ENCODE measurements around the gene TNFRSF18. TPM values are rescaled to one million over a fixed set of nuclear protein-coding genes. Genes with fewer than 3 reads are reported as not detected.
A peak's percentile ranks its signal among the peaks of the same experiment; 100 is the strongest.

Gene TNFRSF18
- total RNA-seq, 1 experiment from 2014 or later, result not detected

- no peak overlapping the region; the same call in 1 of the 2 replicates for H3K4me3 ChIP-seq
Observed at GRCh38 chr1:1232796-1233566, 26.6 kb upstream of the TNFRSF18 start.

GRCh38 chr1:1232208-1232795, 25.9 kb upstream of the TNFRSF18 start, which contains the start of gene B3GALT6:
TSS of gene B3GALT6 (plus strand) at chr1:1232237. CDS start at chr1:1232279, 42 bp downstream.
- Histone ChIP-seq H3K4me3 (peak within 1 kb of the TSS; percentile 83), H3K27me3 (no peaks in the 10 kb centered on the region), H3K36me3 (peaks cover 45% of the 10 kb centered on the region), H3K9me3 (no peaks in the 10 kb centered on the region)
- no peak for DNase-seq

More at GRCh38 chr1:1232796-1233566, 26.6 kb upstream of the TNFRSF18 start:
- peaks cover 39% of the 10 kb centered on the region for H3K36me3 ChIP-seq
- no peaks in the 10 kb centered on the region for H3K27me3 ChIP-seq
- H3K9me3 ChIP-seq, result no peaks in the 10 kb centered on the region
- no peak for DNase-seq

GRCh38 chr1:1231400-1232207, 25.2 kb upstream of the TNFRSF18 start, which contains the start of gene SDF4:
TSS of gene SDF4 (minus strand) at chr1:1232001. CDS start at chr1:1228772, 3,229 bp downstream.
- peak within 1 kb of the TSS; percentile 83 for H3K4me3 ChIP-seq
- H3K27me3 ChIP-seq, result no peaks in the 10 kb centered on the region
- peak; percentile 94 for DNase-seq
- H3K9me3 ChIP-seq, result no peaks in the 10 kb centered on the region
- peaks cover 45% of the 10 kb centered on the region for H3K36me3 ChIP-seq

GRCh38 chr1:1230656-1231399, 24.4 kb upstream of the TNFRSF18 start:
- peak overlapping the region; percentile 83 for H3K4me3 ChIP-seq
- H3K36me3 ChIP-seq, result peaks cover 45% of the 10 kb centered on the region
- DNase-seq, result peak; percentile 60
- no peaks in the 10 kb centered on the region for H3K9me3 ChIP-seq
- no peaks in the 10 kb centered on the region for H3K27me3 ChIP-seq

- Histone ChIP-seq H3K36me3 (peaks cover 45% of the 10 kb centered on the region), H3K27me3 (no peaks in the 10 kb centered on the region), H3K4me3 (no peak overlapping the region), H3K9me3 (no peaks in the 10 kb centered on the region)
- no peak for DNase-seq
Observed at GRCh38 chr1:1229770-1230169, 23.4 kb upstream of the TNFRSF18 start.

- H3K9me3 ChIP-seq, result no peaks in the 10 kb centered on the region
- peaks cover 35% of the 10 kb centered on the region for H3K36me3 ChIP-seq
- no peak for DNase-seq
- no peak overlapping the region for H3K4me3 ChIP-seq
- no peaks in the 10 kb centered on the region for H3K27me3 ChIP-seq
Observed at GRCh38 chr1:1228596-1229321, 22.4 kb upstream of the TNFRSF18 start.

GRCh38 chr1:1228187-1228586, 21.8 kb upstream of the TNFRSF18 start:
- Histone ChIP-seq H3K4me3 (no peak overlapping the region), H3K36me3 (peaks cover 33% of the 10 kb centered on the region), H3K9me3 (no peaks in the 10 kb centered on the region), H3K27me3 (no peaks in the 10 kb centered on the region)
- no peak for DNase-seq

GRCh38 chr1:1227386-1227785, 21.0 kb upstream of the TNFRSF18 start:
- peaks cover 39% of the 10 kb centered on the region for H3K36me3 ChIP-seq
- H3K9me3 ChIP-seq, result no peaks in the 10 kb centered on the region
- H3K27me3 ChIP-seq, result no peaks in the 10 kb centered on the region
- H3K4me3 ChIP-seq, result no peak overlapping the region
- no peak for DNase-seq

GRCh38 chr1:1226566-1227362, 20.4 kb upstream of the TNFRSF18 start:
- Histone ChIP-seq H3K27me3 (no peaks in the 10 kb centered on the region), H3K36me3 (peaks cover 39% of the 10 kb centered on the region), H3K4me3 (no peak overlapping the region), H3K9me3 (no peaks in the 10 kb centered on the region)
- DNase-seq, result no peak

GRCh38 chr1:1225913-1226312, 19.5 kb upstream of the TNFRSF18 start:
- Histone ChIP-seq H3K4me3 (no peak overlapping the region), H3K9me3 (no peaks in the 10 kb centered on the region), H3K36me3 (peaks cover 35% of the 10 kb centered on the region), H3K27me3 (no peaks in the 10 kb centered on the region)
- DNase-seq, result no peak

GRCh38 chr1:1225238-1225845, 18.9 kb upstream of the TNFRSF18 start:
- DNase-seq, result no peak
- peaks cover 35% of the 10 kb centered on the region for H3K36me3 ChIP-seq
- H3K27me3 ChIP-seq, result no peaks in the 10 kb centered on the region
- no peaks in the 10 kb centered on the region for H3K9me3 ChIP-seq
- H3K4me3 ChIP-seq, result no peak overlapping the region

- Histone ChIP-seq H3K4me3 (no peak overlapping the region), H3K27me3 (no peaks in the 10 kb centered on the region), H3K9me3 (no peaks in the 10 kb centered on the region), H3K36me3 (peaks cover 23% of the 10 kb centered on the region)
- DNase-seq, result no peak
Observed at GRCh38 chr1:1223891-1224290, 17.5 kb upstream of the TNFRSF18 start.

- DNase-seq, result no peak
- H3K4me3 ChIP-seq, result no peak overlapping the region
- no peaks in the 10 kb centered on the region for H3K27me3 ChIP-seq
- no peaks in the 10 kb centered on the region for H3K9me3 ChIP-seq
- peaks cover 17% of the 10 kb centered on the region for H3K36me3 ChIP-seq
Observed at GRCh38 chr1:1223321-1223720, 16.9 kb upstream of the TNFRSF18 start.

GRCh38 chr1:1222575-1223225, 16.3 kb upstream of the TNFRSF18 start:
- Histone ChIP-seq H3K9me3 (no peaks in the 10 kb centered on the region), H3K27me3 (no peaks in the 10 kb centered on the region), H3K4me3 (no peak overlapping the region), H3K36me3 (peaks cover 11% of the 10 kb centered on the region)
- no peak for DNase-seq
